ENCODE measurements around the gene FAM50B. TPM values are rescaled to one million over a fixed set of nuclear protein-coding genes. Genes with fewer than 3 reads are reported as not detected.

FAM50B gene
- total RNA-seq, 1 donor from 2014 or later, result 13.1 TPM

GRCh38 chr6:3871515-3871914 is 22.3 kb downstream of the FAM50B start:
- intact Hi-C loops (cut with DNase I), result no loop called here
- no peak for TF ChIP-seq CTCF (IDR thresholded peaks at IDR 0.05)
- no peak for ATAC-seq

GRCh38 chr6:3871939-3872338 is 22.8 kb downstream of the FAM50B start:
- intact Hi-C loops (cut with DNase I), result no loop called here
- no peak for TF ChIP-seq CTCF (IDR thresholded peaks at IDR 0.05)
- no peak overlapping the region for H3K4me3 ChIP-seq
- DNase-seq, result no peak
- H3K4me1 ChIP-seq, result no peaks in the 10 kb centered on the region
- no peak overlapping the region for H3K27ac ChIP-seq
- H3K9me3 ChIP-seq, result no peaks in the 10 kb centered on the region
- no peak for ATAC-seq
- H3K36me3 ChIP-seq, result no peaks in the 10 kb centered on the region
- no peaks in the 10 kb centered on the region for H3K27me3 ChIP-seq

More at GRCh38 chr6:3871515-3871914, 22.3 kb downstream of the FAM50B start:
- H3K4me3 ChIP-seq, result no peak overlapping the region
- no peak for DNase-seq
- H3K4me1 ChIP-seq, result no peaks in the 10 kb centered on the region
- H3K36me3 ChIP-seq, result no peaks in the 10 kb centered on the region
- no peaks in the 10 kb centered on the region for H3K9me3 ChIP-seq
- no peaks in the 10 kb centered on the region for H3K27me3 ChIP-seq
- H3K27ac ChIP-seq, result no peak overlapping the region

DNA sequence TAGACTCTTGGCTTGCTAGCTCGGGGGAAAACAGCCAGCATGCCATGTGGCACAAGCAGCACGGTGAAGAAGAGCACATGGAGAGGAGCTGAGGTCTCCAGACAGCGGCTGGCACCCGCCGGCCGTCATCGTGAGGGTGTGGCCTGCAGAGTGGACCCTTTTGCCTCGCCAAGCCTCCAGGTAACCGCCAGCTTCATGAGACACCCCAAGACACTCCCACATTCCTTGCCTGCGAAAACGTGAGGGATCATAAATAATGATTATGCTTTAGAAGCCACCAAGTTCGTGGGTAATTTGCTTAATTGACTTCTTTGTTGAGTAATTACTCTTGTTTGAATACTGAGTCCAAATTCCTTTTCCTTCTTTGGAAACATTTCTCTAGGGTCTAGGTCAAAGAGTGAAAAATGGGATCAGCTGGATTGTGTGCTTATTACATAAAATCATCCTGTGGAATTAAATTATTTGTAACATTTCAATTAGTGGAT is 23.2 kb downstream of the FAM50B start:
- Histone ChIP-seq H3K27ac (no peak overlapping the region), H3K27me3 (no peaks in the 10 kb centered on the region), H3K4me3 (no peak overlapping the region), H3K4me1 (no peaks in the 10 kb centered on the region), H3K36me3 (no peaks in the 10 kb centered on the region), H3K9me3 (no peaks in the 10 kb centered on the region)
- no peak for TF ChIP-seq CTCF (IDR thresholded peaks at IDR 0.05)
- DNase-seq (no peak), ATAC-seq (no peak)
- intact Hi-C loops (cut with DNase I), result no loop called here

DNA sequence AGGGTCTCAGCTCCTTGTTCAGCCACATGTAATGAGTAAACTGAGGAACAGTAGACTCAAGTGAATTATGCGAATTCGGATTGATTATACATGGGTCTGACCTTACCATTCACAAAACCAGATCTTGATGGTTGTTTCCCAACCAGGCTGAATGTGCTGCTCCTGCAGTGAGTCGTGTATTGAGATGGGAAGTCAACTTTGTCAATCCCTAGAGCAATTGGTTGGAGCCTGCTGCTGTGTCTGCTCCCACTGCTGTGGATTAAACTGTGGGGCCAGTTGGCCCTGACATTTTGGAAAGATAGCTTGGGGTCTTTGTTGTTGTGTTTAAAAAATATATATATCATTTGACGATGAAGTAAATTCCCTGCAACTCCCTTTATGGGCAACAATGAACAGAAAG is 23.9 kb downstream of the FAM50B start:
- H3K27me3 ChIP-seq, result no peaks in the 10 kb centered on the region
- H3K4me3 ChIP-seq, result no peak overlapping the region
- no peaks in the 10 kb centered on the region for H3K4me1 ChIP-seq
- TF ChIP-seq CTCF (IDR thresholded peaks at IDR 0.05), result no peak
- no peaks in the 10 kb centered on the region for H3K9me3 ChIP-seq
- no peak overlapping the region for H3K27ac ChIP-seq
- ATAC-seq, result no peak
- intact Hi-C loops (cut with DNase I), result no loop called here
- H3K36me3 ChIP-seq, result no peaks in the 10 kb centered on the region
- DNase-seq, result no peak

DNA sequence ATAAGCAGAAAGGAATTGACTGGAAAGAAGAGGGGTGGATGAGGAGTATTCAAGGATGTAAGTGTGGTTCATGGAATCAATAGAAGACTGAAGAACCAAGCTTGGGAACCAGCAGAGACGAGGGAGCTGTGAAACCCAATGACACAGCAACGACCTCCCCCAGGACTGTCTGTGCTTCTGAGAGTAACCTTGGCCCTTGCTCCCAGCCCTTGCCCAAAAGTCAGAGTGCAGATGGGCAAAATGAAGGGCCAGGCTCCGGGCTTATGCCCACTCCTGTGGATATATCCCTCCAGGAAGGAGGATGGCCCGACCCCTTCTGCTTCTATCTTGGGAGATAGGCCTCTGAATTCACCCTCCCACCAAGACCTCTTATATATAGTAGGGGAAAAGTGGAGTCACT is 24.9 kb downstream of the FAM50B start:
- ATAC-seq, result no peak
- no peak for TF ChIP-seq CTCF (IDR thresholded peaks at IDR 0.05)
- H3K4me1 ChIP-seq, result no peaks in the 10 kb centered on the region
- H3K9me3 ChIP-seq, result no peaks in the 10 kb centered on the region
- H3K27me3 ChIP-seq, result no peaks in the 10 kb centered on the region
- no peak overlapping the region for H3K27ac ChIP-seq
- intact Hi-C loops (cut with DNase I), result no loop called here
- H3K36me3 ChIP-seq, result no peaks in the 10 kb centered on the region
- DNase-seq, result no peak
- H3K4me3 ChIP-seq, result no peak overlapping the region

- H3K9me3 ChIP-seq, result no peaks in the 10 kb centered on the region
- no peak overlapping the region for H3K4me3 ChIP-seq
- TF ChIP-seq CTCF (IDR thresholded peaks at IDR 0.05), result no peak
- ATAC-seq (no peak), DNase-seq (no peak)
- no peak overlapping the region for H3K27ac ChIP-seq
- intact Hi-C loops (cut with DNase I), result no loop called here
- no peaks in the 10 kb centered on the region for H3K27me3 ChIP-seq
- no peaks in the 10 kb centered on the region for H3K36me3 ChIP-seq
- no peaks in the 10 kb centered on the region for H3K4me1 ChIP-seq
These were observed 26.3 kb downstream of the FAM50B start for GRCh38 chr6:3875486-3875885.
